GM18517 (cell line): ENCODE results near the gene FSTL4.

ENCODE experiments used
- ATAC-seq: cut with Tn5 transposase; IDR thresholded peaks from one replicate; pipeline ENCODE4 v1.9.1; 2021; ENCODE audit warnings: mild to moderate bottlenecking, moderate library complexity; ENCODE audit not compliant: unreplicated experiment

FSTL4 gene

GRCh38 chr5:133277744-133278143, 334.6 kb downstream of the FSTL4 start:
- no peak for ATAC-seq

- ATAC-seq, result no peak
Measured at GRCh38 chr5:133276171-133276570, 336.2 kb downstream of the FSTL4 start.

- ATAC-seq, result no peak
Measured at GRCh38 chr5:133275631-133276030, 336.7 kb downstream of the FSTL4 start.

- no peak for ATAC-seq
Measured at GRCh38 chr5:133274597-133274935, 337.8 kb downstream of the FSTL4 start.

GRCh38 chr5:133273661-133274596, 338.4 kb downstream of the FSTL4 start:
- ATAC-seq, result no peak

- no peak for ATAC-seq
Measured at GRCh38 chr5:133272345-133272744, 340.0 kb downstream of the FSTL4 start.

GRCh38 chr5:133271606-133272005, 340.7 kb downstream of the FSTL4 start:
- no peak for ATAC-seq

GRCh38 chr5:133269691-133270090, 342.6 kb downstream of the FSTL4 start:
- no peak for ATAC-seq

- ATAC-seq, result no peak
Measured at GRCh38 chr5:133267601-133268000, 344.7 kb downstream of the FSTL4 start.

- ATAC-seq, result no peak
Measured at GRCh38 chr5:133266966-133267365, 345.4 kb downstream of the FSTL4 start.

GRCh38 chr5:133266527-133266878, 345.8 kb downstream of the FSTL4 start:
- no peak for ATAC-seq

GRCh38 chr5:133265720-133266526, 346.4 kb downstream of the FSTL4 start:
- ATAC-seq, result no peak

GRCh38 chr5:133265257-133265656, 347.1 kb downstream of the FSTL4 start:
- ATAC-seq, result no peak

- ATAC-seq, result no peak
Measured at GRCh38 chr5:133262690-133263089, 349.7 kb downstream of the FSTL4 start.

GRCh38 chr5:133261993-133262392, 350.3 kb downstream of the FSTL4 start:
- ATAC-seq, result no peak

GRCh38 chr5:133260715-133261114, 351.6 kb downstream of the FSTL4 start:
- ATAC-seq, result no peak

GRCh38 chr5:133259199-133259997, 352.9 kb downstream of the FSTL4 start:
- no peak for ATAC-seq

GRCh38 chr5:133257977-133258376, 354.4 kb downstream of the FSTL4 start:
- ATAC-seq, result no peak

- ATAC-seq, result no peak
Measured at GRCh38 chr5:133256276-133256675, 356.1 kb downstream of the FSTL4 start.

- no peak for ATAC-seq
Measured at GRCh38 chr5:133254803-133255202, 357.5 kb downstream of the FSTL4 start.

GRCh38 chr5:133253671-133254070, 358.7 kb downstream of the FSTL4 start:
- no peak for ATAC-seq
